GM12878 (cell line): ENCODE results near the gene HCST. TPM values are rescaled to one million over a fixed set of nuclear protein-coding genes. Genes with fewer than 3 reads are reported as not detected.
A peak's percentile ranks its signal among the peaks of the same experiment; 100 is the strongest.

Experiments
- ATAC-seq: fragments of 200-7000 bp; cut with Tn5 transposase; 3 replicates; pipeline ENCODE4 v1.9.1; 2020; ENCODE audit warnings: mild to moderate bottlenecking, moderate library complexity
- BruUV-seq: library from RNA; stranded (reverse); fragments of 400-500 nt; replicated peaks from 2 replicates; lab custom pipeline; 2021; lab: Mats Ljungman, UMichigan
- CTCF ChIA-PET: fragments of 300-600 bp; sonication (Branson Sonifier 250); formaldehyde crosslinking; extraction: SDS; loops from one replicate; lab custom pipeline; 2021; ENCODE audit warnings: inconsistent platforms; lab: Yijun Ruan, JAX
- POLR2A ChIA-PET: fragments of 350-600 bp; formaldehyde crosslinking; extraction: SDS; loops from one replicate; lab custom pipeline; 2021; ENCODE audit warnings: inconsistent platforms; lab: Charles Lee
- RAD21 ChIA-PET: fragments of 300-600 bp; sonication (Branson Sonifier 250); formaldehyde crosslinking; loops from one replicate; lab custom pipeline; 2023; ENCODE audit warnings: antibody characterized with exemption; ENCODE audit not compliant: unreplicated experiment; lab: Charles Lee
- SMC1A ChIA-PET: fragments of 300-600 bp; sonication (Branson Sonifier 250); formaldehyde crosslinking; loops from one replicate; lab custom pipeline; 2023; ENCODE audit not compliant: unreplicated experiment, uncharacterized antibody; lab: Charles Lee
- DNase-seq: peaks from one replicate; pipeline ENCODE4 v3.0.0-alpha.2; 2011; ENCODE audit warnings: low read depth, low spot score
- FAIRE-seq: peaks from 3 replicates; lab custom pipeline; 2011; peaks lifted over from hg19 to GRCh38; lab: Jason Lieb, UNC
- H2AFZ ChIP-seq: 2 replicates; pipeline ENCODE4 v1.6.0; 2011; ENCODE audit warnings: low read depth, low read length, control low read depth; ENCODE audit not compliant: control insufficient read depth
- H3K27ac ChIP-seq: 2 replicates; pipeline ENCODE4 v1.5.1; 2011; ENCODE audit warnings: control low read depth; ENCODE audit not compliant: control insufficient read depth, insufficient read depth
- H3K27me3 ChIP-seq, 2 experiments: replicated peaks in 1 of 2; 2 replicates each; pipeline versions ENCODE4 v1.6.0 to v1.6.1; 2011; ENCODE audit warnings: low read length in 1 of 2; ENCODE audit not compliant: control insufficient read depth in 2 of 2, insufficient read depth in 2 of 2
- H3K36me3 ChIP-seq, 2 experiments: 2 replicates each; pipeline ENCODE4 v1.5.1; 2011; ENCODE audit warnings: low read length in 1 of 2; ENCODE audit not compliant: control insufficient read depth in 2 of 2, insufficient read depth in 2 of 2
- H3K4me1 ChIP-seq: 2 replicates; pipeline ENCODE4 v1.6.1; 2011; ENCODE audit warnings: mild to moderate bottlenecking, low read length, moderate library complexity, mixed read lengths; ENCODE audit not compliant: control insufficient read depth, insufficient read depth
- H3K4me2 ChIP-seq: 2 replicates; pipeline ENCODE4 v1.6.0; 2011; ENCODE audit warnings: control low read depth; ENCODE audit not compliant: control insufficient read depth, insufficient read depth
- H3K4me3 ChIP-seq: fragments of 200-600 bp; sonication (generic); 2 replicates; pipeline ENCODE4 v1.5.1; 2016
- H3K79me2 ChIP-seq: 2 replicates; pipeline ENCODE4 v1.6.0; 2011; ENCODE audit warnings: low read length; ENCODE audit not compliant: control insufficient read depth, insufficient read depth
- H3K9ac ChIP-seq: 2 replicates; pipeline ENCODE4 v1.8.0; 2011; ENCODE audit warnings: low read length, control low read depth, mixed read lengths; ENCODE audit not compliant: control insufficient read depth, insufficient read depth
- H3K9me3 ChIP-seq: replicated peaks from 3 replicates; pipeline ENCODE4 v1.5.1; 2011; ENCODE audit warnings: mild to moderate bottlenecking, low read length; ENCODE audit not compliant: control insufficient read depth, insufficient read depth
- H4K20me1 ChIP-seq: 2 replicates; pipeline ENCODE4 v1.6.0; 2011; ENCODE audit not compliant: control insufficient read depth, insufficient read depth
- CBX3 ChIP-seq: fragments of 200-600 bp; sonication (generic); IDR thresholded peaks from 2 replicates; pipeline ENCODE4 v1.6.1; 2016; ENCODE audit warnings: low read depth, borderline replicate concordance
- NFYB ChIP-seq: IDR thresholded peaks from 2 replicates; pipeline ENCODE4 v1.6.1; 2011; ENCODE audit warnings: low read depth, mild to moderate bottlenecking, low read length, improper control_type of control experiment, moderate library complexity; ENCODE audit not compliant: insufficient read depth
- TCF7 ChIP-seq: IDR thresholded peaks from 2 replicates; pipeline ENCODE4 v1.6.1; 2014; ENCODE audit warnings: antibody characterized with exemption, borderline replicate concordance
- ZNF274 ChIP-seq: IDR thresholded peaks from one replicate; pipeline ENCODE4 v1.8.0; 2011; ENCODE audit not compliant: insufficient read length, insufficient read depth
- ZNF592 ChIP-seq: fragments of 450-650 bp; IDR thresholded peaks from 2 replicates; pipeline ENCODE4 v1.6.1; 2017; ENCODE audit warnings: mild to moderate bottlenecking, moderate library complexity
- WGBS: methylation state at CpG from one replicate; pipeline ENCODE4 v1.1.6; 2016; ENCODE audit warnings: low lambda C conversion rate; ENCODE audit not compliant: insufficient replicate concordance, insufficient coverage; ENCODE audit errors: missing lambda C conversion rate; 5-methylcytosine and 5-hydroxymethylcytosine counted together
- in situ Hi-C: fragments of 300-500 bp; cut with MboI; formaldehyde crosslinking; loops from 9 replicates; pipeline ENCODE4 v1.14.3; 2018; ENCODE audit warnings: mixed read lengths
- intact Hi-C: fragments of 100-400 bp; cut with micrococcal nuclease; formaldehyde crosslinking; loops from one replicate; pipeline ENCODE4 v1.14.2; 2022; ENCODE audit not compliant: unreplicated experiment
- polyA plus RNA-seq, 11 experiments: library from polyadenylated mRNA; depleted of rRNA in 4 of 11; unstranded in 6 of 11; stranded (reverse) in 5 of 11; fragments of >200 nt; fragmentation: Nextera tagmentation in 4 of 11; fragmentation: Illumina TruSeq in 1 of 11; extraction: Ambion mirVana in 4 of 11; extraction: Trizol in 1 of 11; gene quantifications; 1 replicate in 1 of 11; 2 replicates in 10 of 11; pipeline versions ENCODE4 v1.2.1 to v1.2.3, GENCODE V29; 2011 to 2016; ENCODE audit warnings: inconsistent platforms in 2 of 11, missing spikeins in 2 of 11, low read depth in 1 of 11
- total RNA-seq, 4 experiments: library from RNA; depleted of rRNA in 3 of 4; stranded (reverse); fragments of >200 nt in 3 of 4; fragmentation: Illumina TruSeq in 1 of 4; extraction: Trizol in 1 of 4; gene quantifications; 2 replicates each; pipeline versions ENCODE4 v1.2.1 to v1.2.3, GENCODE V29; 2013 to 2021

HCST gene
- total and polyA plus RNA-seq, 10 of the 15 experiments (the other 5 are each of a cell fraction or from before 2014, with no cell fraction given) = 7.5 to 79.6 (median 33.6) TPM

- Histone ChIP-seq H3K9me3 (no peaks in the 10 kb centered on the region), H3K79me2 (no peaks in the 10 kb centered on the region), H3K9ac (no peak overlapping the region), H3K36me3 (no peaks in the 10 kb centered on the region), H3K4me1 (no peaks in the 10 kb centered on the region), H4K20me1 (no peaks in the 10 kb centered on the region), H3K27me3 (peaks cover 3 to 6% of the 10 kb centered on the region in 2 experiments; a peak in 3 of 4 replicates), H3K27ac (no peak overlapping the region), H3K4me3 (no peak overlapping the region), H3K4me2 (no peak overlapping the region), H2AFZ (no peak overlapping the region)
- ATAC-seq (no peak), FAIRE-seq (no peak), DNase-seq (no peak)
- ChIA-PET RAD21 (no interaction called here), SMC1A (no interaction called here), CTCF (no interaction called here), POLR2A (no interaction called here)
- in situ Hi-C loops (no loop called here), intact Hi-C loops (no loop called here)
- WGBS = 54% methylated on average over 13 of the region's 14 CpGs
- BruUV-seq = no TSS peak
- no peak for TF ChIP-seq ZNF274
- TF ChIP-seq TCF7 = no peak
- TF ChIP-seq ZNF592 = no peak
- TF ChIP-seq NFYB = peak; percentile 53; the same call in 1 of the 2 replicates
- no peak for TF ChIP-seq CBX3
Measured at GRCh38 chr19:35862528-35862927, 39.8 kb upstream of the HCST start.
